HEK293 (cell line): ENCODE measurements around the gene VEZT.
A peak's percentile ranks its signal among the peaks of the same experiment; 100 is the strongest.

Experiments used
- GLIS2 ChIP-seq: fragments of 450-650 bp; formaldehyde crosslinking; IDR thresholded peaks from 2 replicates; pipeline ENCODE4 v1.5.1; 2016; ENCODE audit warnings: missing biosample characterization, missing genetic modification characterization
- KLF7 ChIP-seq: fragments of 450-650 bp; formaldehyde crosslinking; IDR thresholded peaks from 2 replicates; pipeline ENCODE4 v1.5.1; 2016; ENCODE audit warnings: missing biosample characterization, missing genetic modification characterization, borderline replicate concordance
- MZF1 ChIP-seq: fragments of 450-650 bp; formaldehyde crosslinking; IDR thresholded peaks from 2 replicates; pipeline ENCODE4 v1.5.1; 2017; ENCODE audit warnings: missing biosample characterization, missing genetic modification characterization, borderline replicate concordance
- OSR2 ChIP-seq: fragments of 450-650 bp; formaldehyde crosslinking; IDR thresholded peaks from 2 replicates; pipeline ENCODE4 v1.5.1; 2016; ENCODE audit warnings: missing biosample characterization, missing genetic modification characterization
- OVOL3 ChIP-seq: fragments of 450-650 bp; formaldehyde crosslinking; IDR thresholded peaks from 2 replicates; pipeline ENCODE4 v1.5.1; 2016; ENCODE audit warnings: missing biosample characterization, missing genetic modification characterization
- ZBTB21 ChIP-seq: fragments of 450-650 bp; formaldehyde crosslinking; IDR thresholded peaks from 2 replicates; pipeline ENCODE4 v1.5.1; 2017; ENCODE audit warnings: missing biosample characterization, missing genetic modification characterization
- ZBTB8A ChIP-seq: fragments of 450-650 bp; formaldehyde crosslinking; IDR thresholded peaks from 2 replicates; pipeline ENCODE4 v1.5.1; 2016; ENCODE audit warnings: missing biosample characterization, missing genetic modification characterization
- ZFP3 ChIP-seq: fragments of 450-650 bp; formaldehyde crosslinking; IDR thresholded peaks from 2 replicates; pipeline ENCODE4 v1.5.1; 2016; ENCODE audit warnings: low read depth, missing biosample characterization, missing genetic modification characterization
- ZNF112 ChIP-seq: fragments of 450-650 bp; formaldehyde crosslinking; IDR thresholded peaks from 2 replicates; pipeline ENCODE4 v1.5.0; 2017; ENCODE audit warnings: missing biosample characterization, missing genetic modification characterization
- ZNF202 ChIP-seq: fragments of 450-650 bp; formaldehyde crosslinking; IDR thresholded peaks from 2 replicates; pipeline ENCODE4 v1.5.1; 2016; ENCODE audit warnings: missing biosample characterization, missing genetic modification characterization, borderline replicate concordance
- ZNF223 ChIP-seq: fragments of 450-650 bp; formaldehyde crosslinking; IDR thresholded peaks from 2 replicates; pipeline ENCODE4 v1.5.1; 2016; ENCODE audit warnings: missing biosample characterization, missing genetic modification characterization
- ZNF24 ChIP-seq: fragments of 450-650 bp; formaldehyde crosslinking; IDR thresholded peaks from 2 replicates; pipeline ENCODE4 v1.5.1; 2016; ENCODE audit warnings: missing biosample characterization, missing genetic modification characterization
- ZNF248 ChIP-seq: fragments of 450-650 bp; formaldehyde crosslinking; IDR thresholded peaks from 2 replicates; pipeline ENCODE4 v1.5.1; 2017; ENCODE audit warnings: missing biosample characterization, missing genetic modification characterization
- ZNF394 ChIP-seq: fragments of 450-650 bp; formaldehyde crosslinking; IDR thresholded peaks from 2 replicates; pipeline ENCODE4 v1.5.1; 2016; ENCODE audit warnings: missing biosample characterization, missing genetic modification characterization, mild to moderate bottlenecking, moderate library complexity, borderline replicate concordance
- ZNF426 ChIP-seq: fragments of 450-650 bp; formaldehyde crosslinking; IDR thresholded peaks from 2 replicates; pipeline ENCODE4 v1.5.1; 2017; ENCODE audit warnings: missing biosample characterization, missing genetic modification characterization, mild to moderate bottlenecking, inconsistent platforms, moderate library complexity
- ZNF433 ChIP-seq: fragments of 450-650 bp; formaldehyde crosslinking; IDR thresholded peaks from 2 replicates; pipeline ENCODE4 v1.5.1; 2016; ENCODE audit warnings: missing biosample characterization, missing genetic modification characterization, low read depth
- ZNF514 ChIP-seq: fragments of 450-650 bp; formaldehyde crosslinking; IDR thresholded peaks from 2 replicates; pipeline ENCODE4 v1.5.1; 2016; ENCODE audit warnings: missing biosample characterization, missing genetic modification characterization
- ZNF530 ChIP-seq: fragments of 450-650 bp; formaldehyde crosslinking; IDR thresholded peaks from 2 replicates; pipeline ENCODE4 v1.5.1; 2016; ENCODE audit warnings: low read depth, missing biosample characterization, missing genetic modification characterization
- ZNF560 ChIP-seq: fragments of 450-650 bp; formaldehyde crosslinking; IDR thresholded peaks from 2 replicates; pipeline ENCODE4 v1.5.1; 2017; ENCODE audit warnings: missing biosample characterization, missing genetic modification characterization, borderline replicate concordance
- ZNF623 ChIP-seq: fragments of 450-650 bp; formaldehyde crosslinking; IDR thresholded peaks from 2 replicates; pipeline ENCODE4 v1.5.1; 2016; ENCODE audit warnings: missing biosample characterization, missing genetic modification characterization
- ZXDB ChIP-seq: fragments of 450-650 bp; formaldehyde crosslinking; IDR thresholded peaks from 2 replicates; pipeline ENCODE4 v1.5.1; 2016; ENCODE audit warnings: missing biosample characterization, missing genetic modification characterization
- TF ChIP-seq, protein P1 (sequence below): fragments of 450-650 bp; formaldehyde crosslinking; IDR thresholded peaks from 2 replicates; pipeline ENCODE4 v1.5.1; 2016; ENCODE audit warnings: missing biosample characterization, missing genetic modification characterization, borderline replicate concordance
- TF ChIP-seq, protein P2 (sequence below): fragments of 450-650 bp; formaldehyde crosslinking; IDR thresholded peaks from 2 replicates; pipeline ENCODE4 v1.5.1; 2016; ENCODE audit warnings: missing biosample characterization, missing genetic modification characterization, borderline replicate concordance
- TF ChIP-seq, protein P3 (sequence below): sonication (generic); formaldehyde crosslinking; IDR thresholded peaks from 2 replicates; pipeline ENCODE4 v1.8.1; 2022; ENCODE audit warnings: mild to moderate bottlenecking, moderate library complexity, missing genetic modification reagents
- TF ChIP-seq, protein P4 (sequence below): fragments of 450-650 bp; formaldehyde crosslinking; IDR thresholded peaks from 2 replicates; pipeline ENCODE4 v1.5.1; 2016; ENCODE audit warnings: missing biosample characterization, missing genetic modification characterization

VEZT gene

DNA sequence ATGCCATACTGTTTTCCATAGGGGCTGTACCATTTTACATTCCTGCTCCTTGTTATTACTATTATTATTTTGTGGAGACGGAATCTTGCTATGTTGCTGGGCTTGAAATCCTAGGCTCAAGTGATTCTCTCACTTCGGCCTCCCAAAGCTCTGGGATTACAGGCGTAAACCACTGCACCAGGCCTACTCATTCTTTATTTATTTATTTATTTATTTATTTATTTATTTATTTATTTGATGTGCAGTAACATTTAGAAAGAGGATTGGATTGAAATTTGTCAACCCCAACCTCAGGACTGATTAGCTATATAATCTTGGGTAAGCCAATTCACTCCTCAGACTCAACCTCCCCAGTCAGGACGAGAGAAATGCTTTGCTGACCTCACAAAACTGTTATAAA is 107.9 kb downstream of the VEZT start (continued):
- TF ChIP-seq GLIS2 (no peak), ZNF514 (tag by site-specific recombination) (peak; percentile 76; the same call in 1 of the 2 replicates), ZNF623 (tag by site-specific recombination) (peak; percentile 73), ZNF112 (no peak), ZNF223 (tag by site-specific recombination) (0 out of 2 replicates have a peak, but pooled peaks have one; percentile 38), ZNF202 (peak; percentile 70; the same call in 1 of the 2 replicates), ZNF24 (no peak), ZNF248 (tag by site-specific recombination) (no peak), ZFP3 (tag by site-specific recombination) (0 out of 2 replicates have a peak, but pooled peaks have one; percentile 28), ZXDB (tag by site-specific recombination) (0 out of 2 replicates have a peak, but pooled peaks have one; percentile 57), ZNF560 (tag by site-specific recombination) (peak; percentile 68; the same call in 1 of the 2 replicates), OSR2 (tag by site-specific recombination) (no peak), ZNF394 (tag by site-specific recombination) (peak; percentile 94), MZF1 (peak; percentile 38; the same call in 1 of the 2 replicates), ZNF426 (tag by site-specific recombination) (peak; percentile 91), ZBTB21 (0 out of 2 replicates have a peak, but pooled peaks have one; percentile 56), OVOL3 (tag by site-specific recombination) (peak; percentile 58; the same call in 1 of the 2 replicates), ZNF433 (tag by site-specific recombination) (peak; percentile 88), ZBTB8A (peak; percentile 76), ZNF530 (tag by site-specific recombination) (peak; percentile 85; the same call in 1 of the 2 replicates), KLF7 (tag by site-specific recombination) (peak; percentile 25; the same call in 1 of the 2 replicates)
- TF ChIP-seq, protein P1, sequence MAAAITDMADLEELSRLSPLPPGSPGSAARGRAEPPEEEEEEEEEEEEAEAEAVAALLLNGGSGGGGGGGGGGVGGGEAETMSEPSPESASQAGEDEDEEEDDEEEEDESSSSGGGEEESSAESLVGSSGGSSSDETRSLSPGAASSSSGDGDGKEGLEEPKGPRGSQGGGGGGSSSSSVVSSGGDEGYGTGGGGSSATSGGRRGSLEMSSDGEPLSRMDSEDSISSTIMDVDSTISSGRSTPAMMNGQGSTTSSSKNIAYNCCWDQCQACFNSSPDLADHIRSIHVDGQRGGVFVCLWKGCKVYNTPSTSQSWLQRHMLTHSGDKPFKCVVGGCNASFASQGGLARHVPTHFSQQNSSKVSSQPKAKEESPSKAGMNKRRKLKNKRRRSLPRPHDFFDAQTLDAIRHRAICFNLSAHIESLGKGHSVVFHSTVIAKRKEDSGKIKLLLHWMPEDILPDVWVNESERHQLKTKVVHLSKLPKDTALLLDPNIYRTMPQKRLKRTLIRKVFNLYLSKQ (tag by site-specific recombination) = peak; percentile 87; the same call in 1 of the 2 replicates
- TF ChIP-seq, protein P2, sequence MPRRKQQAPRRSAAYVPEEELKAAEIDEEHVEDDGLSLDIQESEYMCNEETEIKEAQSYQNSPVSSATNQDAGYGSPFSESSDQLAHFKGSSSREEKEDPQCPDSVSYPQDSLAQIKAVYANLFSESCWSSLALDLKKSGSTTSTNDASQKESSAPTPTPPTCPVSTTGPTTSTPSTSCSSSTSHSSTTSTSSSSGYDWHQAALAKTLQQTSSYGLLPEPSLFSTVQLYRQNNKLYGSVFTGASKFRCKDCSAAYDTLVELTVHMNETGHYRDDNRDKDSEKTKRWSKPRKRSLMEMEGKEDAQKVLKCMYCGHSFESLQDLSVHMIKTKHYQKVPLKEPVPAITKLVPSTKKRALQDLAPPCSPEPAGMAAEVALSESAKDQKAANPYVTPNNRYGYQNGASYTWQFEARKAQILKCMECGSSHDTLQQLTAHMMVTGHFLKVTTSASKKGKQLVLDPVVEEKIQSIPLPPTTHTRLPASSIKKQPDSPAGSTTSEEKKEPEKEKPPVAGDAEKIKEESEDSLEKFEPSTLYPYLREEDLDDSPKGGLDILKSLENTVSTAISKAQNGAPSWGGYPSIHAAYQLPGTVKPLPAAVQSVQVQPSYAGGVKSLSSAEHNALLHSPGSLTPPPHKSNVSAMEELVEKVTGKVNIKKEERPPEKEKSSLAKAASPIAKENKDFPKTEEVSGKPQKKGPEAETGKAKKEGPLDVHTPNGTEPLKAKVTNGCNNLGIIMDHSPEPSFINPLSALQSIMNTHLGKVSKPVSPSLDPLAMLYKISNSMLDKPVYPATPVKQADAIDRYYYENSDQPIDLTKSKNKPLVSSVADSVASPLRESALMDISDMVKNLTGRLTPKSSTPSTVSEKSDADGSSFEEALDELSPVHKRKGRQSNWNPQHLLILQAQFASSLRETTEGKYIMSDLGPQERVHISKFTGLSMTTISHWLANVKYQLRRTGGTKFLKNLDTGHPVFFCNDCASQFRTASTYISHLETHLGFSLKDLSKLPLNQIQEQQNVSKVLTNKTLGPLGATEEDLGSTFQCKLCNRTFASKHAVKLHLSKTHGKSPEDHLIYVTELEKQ (tag by site-specific recombination) = no peak; the same call in 1 of the 2 replicates
- TF ChIP-seq, protein P3, sequence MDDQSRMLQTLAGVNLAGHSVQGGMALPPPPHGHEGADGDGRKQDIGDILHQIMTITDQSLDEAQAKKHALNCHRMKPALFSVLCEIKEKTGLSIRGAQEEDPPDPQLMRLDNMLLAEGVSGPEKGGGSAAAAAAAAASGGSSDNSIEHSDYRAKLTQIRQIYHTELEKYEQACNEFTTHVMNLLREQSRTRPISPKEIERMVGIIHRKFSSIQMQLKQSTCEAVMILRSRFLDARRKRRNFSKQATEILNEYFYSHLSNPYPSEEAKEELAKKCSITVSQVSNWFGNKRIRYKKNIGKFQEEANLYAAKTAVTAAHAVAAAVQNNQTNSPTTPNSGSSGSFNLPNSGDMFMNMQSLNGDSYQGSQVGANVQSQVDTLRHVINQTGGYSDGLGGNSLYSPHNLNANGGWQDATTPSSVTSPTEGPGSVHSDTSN (CRISPR knock-in tag) = no peak
- TF ChIP-seq, protein P4, sequence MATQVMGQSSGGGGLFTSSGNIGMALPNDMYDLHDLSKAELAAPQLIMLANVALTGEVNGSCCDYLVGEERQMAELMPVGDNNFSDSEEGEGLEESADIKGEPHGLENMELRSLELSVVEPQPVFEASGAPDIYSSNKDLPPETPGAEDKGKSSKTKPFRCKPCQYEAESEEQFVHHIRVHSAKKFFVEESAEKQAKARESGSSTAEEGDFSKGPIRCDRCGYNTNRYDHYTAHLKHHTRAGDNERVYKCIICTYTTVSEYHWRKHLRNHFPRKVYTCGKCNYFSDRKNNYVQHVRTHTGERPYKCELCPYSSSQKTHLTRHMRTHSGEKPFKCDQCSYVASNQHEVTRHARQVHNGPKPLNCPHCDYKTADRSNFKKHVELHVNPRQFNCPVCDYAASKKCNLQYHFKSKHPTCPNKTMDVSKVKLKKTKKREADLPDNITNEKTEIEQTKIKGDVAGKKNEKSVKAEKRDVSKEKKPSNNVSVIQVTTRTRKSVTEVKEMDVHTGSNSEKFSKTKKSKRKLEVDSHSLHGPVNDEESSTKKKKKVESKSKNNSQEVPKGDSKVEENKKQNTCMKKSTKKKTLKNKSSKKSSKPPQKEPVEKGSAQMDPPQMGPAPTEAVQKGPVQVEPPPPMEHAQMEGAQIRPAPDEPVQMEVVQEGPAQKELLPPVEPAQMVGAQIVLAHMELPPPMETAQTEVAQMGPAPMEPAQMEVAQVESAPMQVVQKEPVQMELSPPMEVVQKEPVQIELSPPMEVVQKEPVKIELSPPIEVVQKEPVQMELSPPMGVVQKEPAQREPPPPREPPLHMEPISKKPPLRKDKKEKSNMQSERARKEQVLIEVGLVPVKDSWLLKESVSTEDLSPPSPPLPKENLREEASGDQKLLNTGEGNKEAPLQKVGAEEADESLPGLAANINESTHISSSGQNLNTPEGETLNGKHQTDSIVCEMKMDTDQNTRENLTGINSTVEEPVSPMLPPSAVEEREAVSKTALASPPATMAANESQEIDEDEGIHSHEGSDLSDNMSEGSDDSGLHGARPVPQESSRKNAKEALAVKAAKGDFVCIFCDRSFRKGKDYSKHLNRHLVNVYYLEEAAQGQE (tag by site-specific recombination) = peak; percentile 75
